Endothelial cell (in vitro differentiated cells): ENCODE measurements around the gene PABPN1L. TPM values are rescaled to one million over a fixed set of nuclear protein-coding genes. Genes with fewer than 3 reads are reported as not detected.

ENCODE experiments used
- DNase-seq: peaks from one replicate; pipeline ENCODE4 v3.0.0; 2021; ENCODE audit warnings: low spot score
- H3K27ac Mint-ChIP-seq: one replicate; pipeline ENCODE4 v1.8.0; 2021; ENCODE audit warnings: mixed read lengths, inconsistent platforms; ENCODE audit not compliant: unreplicated experiment
- H3K27me3 Mint-ChIP-seq: one replicate; pipeline ENCODE4 v1.8.0; 2021; ENCODE audit warnings: mild to moderate bottlenecking, moderate library complexity, mixed read lengths, inconsistent platforms; ENCODE audit not compliant: unreplicated experiment
- H3K36me3 Mint-ChIP-seq: one replicate; pipeline ENCODE4 v1.8.0; 2021; ENCODE audit warnings: mild to moderate bottlenecking, low read depth, mixed read lengths, inconsistent platforms; ENCODE audit not compliant: unreplicated experiment
- H3K4me1 Mint-ChIP-seq: one replicate; pipeline ENCODE4 v1.8.0; 2021; ENCODE audit warnings: mild to moderate bottlenecking, mixed read lengths, inconsistent platforms; ENCODE audit not compliant: unreplicated experiment
- H3K4me3 Mint-ChIP-seq: one replicate; pipeline ENCODE4 v1.8.0; 2021; ENCODE audit warnings: mild to moderate bottlenecking, mixed read lengths, inconsistent platforms; ENCODE audit not compliant: unreplicated experiment
- H3K9me3 Mint-ChIP-seq: one replicate; pipeline ENCODE4 v1.8.0; 2021; ENCODE audit warnings: mixed read lengths, inconsistent platforms; ENCODE audit not compliant: unreplicated experiment
- CTCF ChIP-seq: fragments of 200-600 bp; sonication (generic); IDR thresholded peaks from one replicate; pipeline ENCODE4 v1.5.0; 2021; ENCODE audit warnings: antibody characterized with exemption; ENCODE audit not compliant: unreplicated experiment
- total RNA-seq: library from RNA; stranded (reverse); fragmentation: NEBNext Ultra II Directional; extraction: Animal tissue kit (Norgen Biotek cat#: 25700); gene quantifications from one replicate; pipeline ENCODE4 v1.2.1, GENCODE V29; 2021; ENCODE audit not compliant: unreplicated experiment

The PABPN1L gene
- total RNA-seq, 1 donor from 2014 or later, result not detected

- Mint-ChIP-seq H3K9me3 (no peaks in the 10 kb centered on the region), H3K27me3 (peaks cover 1% of the 10 kb centered on the region), H3K36me3 (peaks cover 3% of the 10 kb centered on the region), H3K4me3 (no peak overlapping the region), H3K27ac (no peak overlapping the region), H3K4me1 (no peaks in the 10 kb centered on the region)
- DNase-seq, result no peak
- no peak for TF ChIP-seq CTCF
Measured at GRCh38 chr16:88821168-88821850, 45.2 kb downstream of the PABPN1L start.

DNA sequence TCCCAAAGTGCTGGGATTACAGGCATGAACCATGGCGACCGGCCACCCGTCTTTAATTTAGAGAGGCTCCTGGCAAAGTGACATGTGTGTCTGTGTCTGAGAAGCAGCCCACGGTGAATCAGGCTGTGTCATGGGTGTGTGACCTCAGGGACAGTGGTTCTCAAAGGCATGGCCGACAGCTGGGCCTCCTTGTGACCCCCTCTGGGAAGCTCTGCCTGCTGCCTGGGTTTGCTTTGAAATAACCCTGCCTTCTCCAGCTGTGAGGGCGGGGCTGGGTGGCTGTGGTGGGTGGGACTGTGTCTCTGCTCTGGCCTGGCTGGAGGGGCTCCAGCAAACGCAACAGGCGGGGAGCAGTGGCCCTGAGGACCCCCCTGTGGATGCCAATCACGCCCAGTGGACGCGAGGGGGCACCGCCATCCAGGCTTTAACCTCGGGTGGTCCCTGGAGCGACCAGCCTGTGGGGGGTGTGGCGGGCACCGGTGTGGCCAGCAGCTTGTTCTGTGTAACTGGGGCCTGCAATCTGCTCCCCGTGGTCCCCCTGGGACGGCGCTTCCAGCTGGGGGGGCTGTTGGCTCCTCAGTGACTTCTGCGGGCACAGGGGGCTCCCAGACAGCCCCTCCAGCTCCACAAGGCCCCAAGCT lies 46.0 kb downstream of the PABPN1L start:
- H3K27me3 Mint-ChIP-seq, result no peaks in the 10 kb centered on the region
- no peak overlapping the region for H3K4me3 Mint-ChIP-seq
- no peak for TF ChIP-seq CTCF
- H3K27ac Mint-ChIP-seq, result no peak overlapping the region
- H3K9me3 Mint-ChIP-seq, result no peaks in the 10 kb centered on the region
- DNase-seq, result no peak
- H3K36me3 Mint-ChIP-seq, result no peaks in the 10 kb centered on the region
- H3K4me1 Mint-ChIP-seq, result no peaks in the 10 kb centered on the region

GRCh38 chr16:88819126-88819525 lies 47.3 kb downstream of the PABPN1L start:
- Mint-ChIP-seq H3K36me3 (no peaks in the 10 kb centered on the region), H3K4me1 (no peaks in the 10 kb centered on the region), H3K27me3 (no peaks in the 10 kb centered on the region), H3K27ac (no peak overlapping the region), H3K4me3 (no peak overlapping the region), H3K9me3 (no peaks in the 10 kb centered on the region)
- TF ChIP-seq CTCF, result no peak
- DNase-seq, result no peak

GRCh38 chr16:88818575-88818874 lies 47.9 kb downstream of the PABPN1L start:
- no peak overlapping the region for H3K27ac Mint-ChIP-seq
- H3K4me1 Mint-ChIP-seq, result no peaks in the 10 kb centered on the region
- H3K27me3 Mint-ChIP-seq, result no peaks in the 10 kb centered on the region
- no peaks in the 10 kb centered on the region for H3K36me3 Mint-ChIP-seq
- TF ChIP-seq CTCF, result no peak
- H3K9me3 Mint-ChIP-seq, result no peaks in the 10 kb centered on the region
- no peak overlapping the region for H3K4me3 Mint-ChIP-seq
- DNase-seq, result no peak

DNA sequence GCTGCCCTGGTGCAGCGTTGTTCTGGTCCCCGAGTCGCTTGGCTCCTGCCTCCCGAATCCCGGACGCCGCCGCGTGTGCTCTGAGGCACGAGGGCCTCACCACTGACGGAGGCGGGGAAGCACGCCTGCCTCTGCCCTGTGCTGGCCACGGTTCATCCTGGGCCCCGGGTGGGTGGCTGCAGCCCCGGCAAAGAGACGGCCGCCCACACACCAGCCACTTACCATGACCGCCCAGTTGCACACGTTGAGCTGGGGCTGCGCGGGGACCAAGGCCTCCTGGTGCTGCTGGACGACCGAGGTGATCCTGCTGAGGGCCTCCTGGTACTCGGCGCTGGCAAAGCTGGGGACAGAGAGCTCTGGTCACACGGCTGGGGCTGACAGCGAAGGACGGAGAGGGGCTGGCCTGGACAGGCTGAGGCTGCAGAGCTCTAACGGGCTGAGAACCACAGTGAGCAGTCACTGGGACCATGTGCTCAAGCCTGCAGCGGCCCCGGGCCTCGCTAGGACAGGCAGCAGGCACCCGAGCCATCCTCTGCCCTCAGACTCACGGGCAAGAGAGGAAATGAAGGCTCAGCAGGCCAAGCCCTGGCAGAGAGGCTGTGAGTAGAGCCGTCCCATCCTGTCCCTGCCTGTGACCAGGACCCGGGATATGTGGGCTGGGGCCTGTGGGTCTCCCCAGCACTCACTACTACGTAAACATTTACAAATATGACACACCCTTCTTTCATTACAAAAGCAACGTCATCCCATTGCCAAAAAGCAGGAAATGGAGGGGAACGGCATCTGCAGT lies 48.5 kb downstream of the PABPN1L start:
- no peaks in the 10 kb centered on the region for H3K36me3 Mint-ChIP-seq
- DNase-seq, result no peak
- no peaks in the 10 kb centered on the region for H3K4me1 Mint-ChIP-seq
- no peak for TF ChIP-seq CTCF
- no peak overlapping the region for H3K4me3 Mint-ChIP-seq
- no peaks in the 10 kb centered on the region for H3K9me3 Mint-ChIP-seq
- H3K27me3 Mint-ChIP-seq, result no peaks in the 10 kb centered on the region
- H3K27ac Mint-ChIP-seq, result no peak overlapping the region
